Hematopoietic multipotent progenitor cell treated with erythropoietin and hydrocortisone succinate and interleukin-3 and kit ligand, for 8 days (in vitro differentiated cells): ENCODE data around the gene RPLP2.

Source experiments
- DNase-seq: peaks from one replicate; pipeline ENCODE4 v3.0.0-alpha.2; 2015

The RPLP2 gene

DNA sequence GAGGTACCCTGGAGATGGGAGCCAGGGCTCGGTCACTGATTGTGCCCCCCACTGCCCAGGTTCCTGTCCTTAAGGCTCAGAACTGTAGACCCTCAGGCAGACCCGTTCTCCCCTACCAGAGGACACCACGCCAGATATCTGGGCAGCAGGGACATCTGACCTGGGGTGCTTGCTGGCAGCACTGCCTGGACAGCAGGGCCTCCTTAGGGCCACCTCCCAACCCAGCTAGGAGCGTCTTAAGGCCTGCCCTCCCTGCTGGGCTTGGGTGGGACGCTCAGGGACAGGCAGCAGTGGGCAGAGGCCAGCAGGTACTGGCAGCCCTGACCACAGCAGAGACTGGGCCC, 29.5 kb downstream of the RPLP2 start:
- no peak for DNase-seq

DNA sequence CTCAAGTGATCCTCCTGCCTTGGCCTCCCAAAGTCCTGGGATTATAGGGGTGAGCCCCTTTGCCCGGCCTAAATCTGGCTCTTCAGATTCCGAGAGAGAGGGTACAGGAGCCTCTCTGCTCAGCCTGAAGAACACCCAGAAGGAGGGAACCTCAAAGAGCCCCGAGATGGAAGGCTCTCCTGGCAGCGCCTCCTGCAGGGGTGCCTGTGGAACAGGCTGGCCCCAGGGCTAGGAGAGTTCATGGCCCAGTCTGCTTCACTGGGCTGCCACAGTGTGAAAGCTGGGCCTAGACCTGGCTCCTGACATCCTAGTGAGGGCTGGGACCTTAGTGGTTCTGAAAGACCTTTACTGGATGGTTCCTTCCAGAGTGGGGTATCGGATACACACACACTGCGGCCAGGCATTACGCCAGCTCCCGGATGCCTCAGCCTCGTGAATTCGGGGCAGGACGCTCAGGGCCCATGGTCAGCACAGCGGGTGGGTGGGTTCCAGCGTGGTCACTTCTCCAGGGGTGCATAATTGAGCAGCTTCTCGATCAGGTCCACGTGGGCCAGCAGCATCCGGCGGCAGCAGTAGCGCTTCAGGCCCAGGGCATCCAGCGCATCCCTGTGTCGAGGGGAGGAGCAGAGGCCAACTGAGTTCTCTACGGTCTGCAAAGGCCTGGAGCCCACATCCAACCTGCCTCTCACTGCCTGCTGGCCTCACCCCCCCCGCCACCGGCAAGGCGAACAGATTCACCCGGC, 30.3 kb downstream of the RPLP2 start:
- no peak for DNase-seq

- DNase-seq, result peak; percentile 38
Observed at GRCh38 chr11:841981-842369, 32.2 kb downstream of the RPLP2 start.

DNA sequence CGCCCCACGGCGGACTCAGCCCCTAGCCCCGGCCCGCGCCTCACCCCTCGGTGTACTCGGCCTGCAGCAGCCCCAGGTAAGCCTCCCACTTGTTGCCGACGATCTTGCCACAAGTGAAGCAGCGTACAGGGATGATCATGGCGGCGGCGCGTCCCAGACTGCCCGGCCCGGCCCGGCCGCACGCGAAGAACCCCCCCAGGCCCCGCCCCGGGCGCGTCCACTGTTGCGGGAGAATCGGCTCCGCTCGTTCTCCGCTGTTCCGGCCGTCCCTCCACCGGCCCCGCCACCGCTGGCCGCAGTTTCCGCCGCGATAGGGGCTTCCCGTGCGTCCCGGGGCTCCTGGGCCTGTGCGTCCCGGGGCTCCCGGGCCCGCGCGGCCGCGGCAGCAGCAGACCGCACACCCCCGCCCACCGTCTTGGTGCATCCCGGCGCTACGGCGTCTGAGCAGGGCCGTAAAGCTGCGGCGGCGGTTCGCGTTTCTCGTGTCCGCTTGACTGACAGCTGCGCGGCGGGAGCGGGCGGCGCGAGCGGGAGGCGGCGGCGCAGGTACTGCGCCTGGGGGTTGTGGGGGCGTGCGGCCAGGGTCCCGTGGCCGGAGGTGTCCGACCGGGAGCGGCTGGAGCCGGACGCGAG, 32.7 kb downstream of the RPLP2 start, which contains the start of the genes POLR2L and TSPAN4:
Gene POLR2L (minus strand): TSS at position 160 of the 633 bp plus-strand sequence. CDS start 21 bp downstream, at position 139.
Gene TSPAN4 (plus strand): TSS at position 483 of the 633 bp plus-strand sequence. CDS start 7,453 bp downstream, outside the sequence.
- peak; percentile 88 for DNase-seq

GRCh38 chr11:843086-843734, 33.4 kb downstream of the RPLP2 start:
- DNase-seq, result peak; percentile 8

GRCh38 chr11:843818-844692, 34.3 kb downstream of the RPLP2 start:
- peak; percentile 40 for DNase-seq

DNA sequence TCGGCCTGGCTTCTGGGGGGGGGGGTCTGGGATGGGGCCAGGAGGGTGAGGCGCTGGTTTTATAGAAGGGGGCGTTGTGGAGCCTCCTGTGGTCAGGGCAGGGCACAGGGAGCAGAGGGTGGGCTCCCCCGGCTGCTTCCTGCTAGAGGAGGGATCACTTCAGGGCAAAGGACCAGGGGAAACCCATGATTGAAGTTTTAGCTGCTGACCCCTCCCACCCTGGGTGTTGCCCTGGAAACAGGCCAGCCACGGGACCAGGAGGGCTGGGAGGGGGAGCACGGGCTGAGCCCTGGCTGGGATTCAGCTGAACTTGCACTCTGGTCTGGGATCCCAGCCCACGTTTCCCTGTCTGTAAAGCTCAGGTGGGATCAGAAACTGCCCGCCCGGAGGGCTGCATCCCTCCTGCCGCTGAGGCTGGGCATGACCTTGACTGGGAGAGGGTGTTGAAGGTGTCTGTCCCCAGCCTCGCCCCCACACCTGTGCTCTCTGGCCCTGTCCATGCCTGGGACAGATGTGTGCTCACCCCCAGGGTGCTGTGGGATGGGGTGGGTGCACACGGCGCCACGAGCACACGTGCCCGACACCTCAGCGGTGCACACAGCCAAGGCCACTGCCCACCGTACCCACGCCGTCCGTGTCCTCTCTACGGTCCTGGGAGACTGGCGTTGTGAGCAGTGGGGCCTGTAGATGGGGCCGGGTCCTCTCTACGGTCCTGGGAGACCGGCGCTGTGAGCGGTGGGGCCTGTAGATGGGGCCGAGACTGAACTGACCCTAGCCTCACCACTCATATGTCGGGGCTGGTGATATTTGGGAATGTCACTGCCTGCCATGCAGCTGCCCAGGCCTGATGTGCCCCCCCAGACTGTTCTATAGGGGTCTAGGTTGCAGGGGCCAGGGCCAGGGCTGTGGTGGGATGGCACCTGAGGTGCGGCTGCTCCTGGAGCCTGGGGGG, 35.2 kb downstream of the RPLP2 start:
- DNase-seq, result peak; percentile 93

DNA sequence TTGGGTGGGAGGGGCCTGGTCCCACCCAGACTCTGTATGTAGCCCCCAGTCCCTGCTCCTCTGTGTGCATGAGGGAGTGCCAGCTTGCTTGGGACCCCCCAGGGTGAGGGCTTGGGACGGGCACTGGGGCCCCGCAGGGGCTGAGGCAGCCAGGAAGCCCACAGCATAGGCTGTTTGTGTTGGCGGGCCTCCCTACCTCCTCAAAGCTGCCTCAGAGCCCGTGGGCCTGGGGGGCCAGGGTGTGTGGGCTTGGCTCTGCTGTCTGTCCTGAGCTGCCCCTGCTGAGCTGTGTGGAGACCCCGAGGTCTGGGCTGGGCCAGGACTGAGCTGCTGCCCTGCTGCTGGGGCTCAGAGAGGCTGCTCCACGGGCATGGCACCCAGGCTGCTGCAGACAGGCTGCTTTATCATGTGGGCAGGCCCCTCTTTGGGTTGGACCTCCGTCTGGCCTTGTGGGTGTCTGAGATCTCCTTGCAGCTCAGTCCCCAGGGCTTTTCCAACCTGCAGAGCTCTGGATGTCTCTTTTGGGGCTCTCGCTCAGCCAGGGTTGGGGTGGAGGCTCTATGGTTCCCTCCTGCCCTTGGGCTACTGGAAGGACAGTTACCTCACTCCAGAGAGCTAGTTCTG, 36.2 kb downstream of the RPLP2 start:
- peak; percentile 74 for DNase-seq

DNA sequence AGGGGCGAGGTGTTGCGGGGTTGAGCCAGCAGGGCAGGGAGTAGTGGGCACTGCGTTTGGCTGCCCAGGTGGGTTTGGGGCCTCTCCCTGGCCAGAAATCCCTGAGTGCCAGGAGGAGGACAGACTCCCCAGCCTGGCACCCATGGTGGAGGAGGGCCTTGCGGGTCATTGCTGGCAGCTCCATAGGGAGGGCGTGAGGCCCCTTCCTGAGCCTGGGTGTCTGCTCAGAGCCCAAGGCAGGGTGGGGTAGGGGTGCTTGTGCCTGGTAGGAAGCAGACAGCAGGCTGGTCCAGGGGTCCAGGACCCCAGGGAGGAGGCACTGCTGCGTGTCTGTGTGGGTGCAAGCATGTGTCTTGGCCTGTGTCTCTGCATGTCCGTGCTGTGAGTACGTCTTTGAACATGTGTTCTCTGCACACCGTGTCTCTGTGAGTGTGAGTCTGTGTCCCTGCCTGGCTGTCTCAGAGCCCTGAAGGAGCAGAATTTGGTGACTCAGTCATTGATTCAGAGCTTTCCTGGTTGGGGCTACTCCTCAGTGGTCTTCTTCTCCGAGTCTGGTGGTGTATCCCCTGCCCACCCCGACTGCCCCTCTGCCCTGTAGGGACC, 36.8 kb downstream of the RPLP2 start:
- DNase-seq, result no peak

DNA sequence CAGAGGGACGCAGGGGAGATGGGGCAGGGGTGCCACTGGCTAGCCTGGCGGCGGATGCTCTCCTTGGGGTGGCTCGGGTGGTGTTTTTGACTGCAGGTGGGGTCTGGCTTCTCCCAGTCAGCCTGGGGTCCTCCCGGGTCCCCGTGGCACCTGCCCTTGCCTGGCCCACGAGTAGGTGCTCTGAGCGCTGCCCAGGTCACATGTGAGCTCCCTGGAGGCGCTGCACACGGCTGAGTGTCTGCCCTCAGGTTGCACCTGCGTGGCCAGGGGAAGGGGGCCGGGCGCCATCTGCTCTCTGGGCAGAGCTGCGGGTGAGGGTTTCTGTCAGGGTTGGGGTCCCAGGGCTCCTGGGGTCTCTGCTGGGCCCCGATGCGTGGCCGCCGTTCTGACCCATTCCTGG, 38.1 kb downstream of the RPLP2 start:
- DNase-seq, result no peak

- peak; percentile 58 for DNase-seq
Observed at GRCh38 chr11:848380-848931, 38.7 kb downstream of the RPLP2 start.

DNA sequence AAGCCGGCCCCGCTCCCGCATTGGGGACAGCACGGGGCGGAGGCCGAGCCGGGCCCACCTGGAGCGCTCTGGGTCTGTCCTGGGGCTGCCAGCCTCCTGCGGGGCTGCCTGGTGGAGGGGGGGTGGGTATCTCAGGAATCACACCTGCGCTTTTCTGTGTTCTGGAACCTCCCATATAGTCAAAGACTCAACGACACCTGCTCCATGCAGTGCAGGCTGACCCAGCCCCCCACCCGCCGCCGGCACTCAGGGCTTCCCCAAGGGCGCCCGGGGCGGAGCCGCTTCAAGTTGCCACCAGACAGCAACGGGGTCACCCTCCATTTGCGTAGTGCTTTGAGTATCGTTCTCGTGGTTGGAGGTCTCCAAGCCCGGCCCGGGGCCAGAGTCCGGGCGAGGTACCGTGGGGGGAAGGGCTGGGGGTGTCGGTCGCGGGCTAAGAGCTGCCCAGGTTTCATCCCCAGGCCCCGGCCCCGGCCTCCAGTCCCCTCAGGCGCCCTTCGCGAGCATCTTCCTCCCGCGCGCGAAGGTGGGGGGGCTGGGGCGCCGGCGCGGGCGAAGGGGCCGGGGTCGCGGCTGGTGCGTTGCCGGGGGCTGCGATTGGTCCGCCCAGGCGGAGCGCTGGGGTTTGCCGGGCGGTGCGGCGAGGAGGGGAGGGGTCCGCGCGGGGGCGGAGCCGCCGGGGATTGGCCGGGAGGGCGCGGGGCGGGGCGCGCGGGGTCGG, 39.5 kb downstream of the RPLP2 start:
- DNase-seq, result no peak

GRCh38 chr11:849951-850774, 40.4 kb downstream of the RPLP2 start:
- no peak for DNase-seq

- DNase-seq, result peak; percentile 46
Observed at GRCh38 chr11:850775-851763, 41.3 kb downstream of the RPLP2 start.

DNA sequence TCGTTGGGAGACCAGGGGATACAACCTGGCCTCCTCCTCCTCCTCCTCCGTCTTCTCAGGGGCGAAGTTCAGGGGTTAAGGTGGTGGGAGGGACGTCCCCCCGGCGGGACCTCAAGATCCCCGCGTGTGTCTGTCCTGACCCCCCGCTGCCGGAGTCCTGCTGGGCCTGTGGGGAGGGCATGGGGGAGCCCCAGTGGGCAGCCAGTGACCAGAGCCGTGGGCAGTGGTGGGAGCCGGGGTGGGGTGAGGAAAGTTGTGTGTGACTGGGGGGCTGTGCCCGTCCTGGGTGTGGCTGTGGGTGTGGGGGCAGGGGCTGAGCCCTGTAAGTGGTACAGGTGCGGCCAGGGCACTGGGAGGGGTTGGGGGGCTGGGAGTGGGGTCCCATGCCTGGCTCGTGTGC, 43.0 kb downstream of the RPLP2 start:
- no peak for DNase-seq

DNA sequence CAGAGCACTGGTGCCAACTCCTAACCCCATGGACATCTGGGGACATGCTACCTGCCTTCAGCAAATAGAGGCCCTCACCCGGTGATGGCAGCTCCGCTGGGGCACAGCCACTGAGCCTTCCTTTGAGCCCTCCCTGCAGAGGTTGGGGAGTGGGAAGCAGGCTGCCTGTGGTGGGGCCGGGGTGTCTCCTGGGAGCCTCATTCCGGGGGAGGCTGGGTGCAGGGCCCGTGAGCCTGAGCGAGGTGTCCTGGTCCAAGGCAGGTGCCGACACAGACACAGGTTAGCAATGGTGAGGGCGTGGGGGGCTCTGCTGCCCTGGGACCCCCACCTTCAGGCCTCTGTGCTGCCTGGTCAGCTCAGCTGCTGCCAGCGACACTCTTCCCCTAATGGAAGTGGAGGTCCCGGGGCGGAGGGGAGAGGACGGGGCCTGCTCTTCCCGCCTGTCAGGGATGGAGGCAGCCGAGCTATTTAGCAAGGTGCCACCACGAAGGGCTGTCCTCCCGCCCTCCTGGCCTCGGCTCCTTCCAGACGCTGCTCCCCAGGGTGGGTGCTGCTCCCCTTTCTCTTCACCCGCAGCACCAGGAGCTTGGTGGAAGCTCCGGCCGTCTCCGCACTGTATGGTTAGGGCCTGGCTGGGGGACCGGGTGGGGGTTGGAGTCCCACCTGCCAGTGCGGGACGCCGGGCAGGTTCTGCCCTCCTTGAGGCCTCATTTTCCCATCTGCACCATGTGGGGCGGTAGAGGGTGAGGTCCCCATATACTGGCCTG, 44.1 kb downstream of the RPLP2 start:
- no peak for DNase-seq
